ENCODE results near the gene ZNF862. TPM values are rescaled to one million over a fixed set of nuclear protein-coding genes. Genes with fewer than 3 reads are reported as not detected.

The ZNF862 gene
- total and polyA plus RNA-seq, 2 donors from 2014 or later, result 5.7 to 29.1 TPM

DNA sequence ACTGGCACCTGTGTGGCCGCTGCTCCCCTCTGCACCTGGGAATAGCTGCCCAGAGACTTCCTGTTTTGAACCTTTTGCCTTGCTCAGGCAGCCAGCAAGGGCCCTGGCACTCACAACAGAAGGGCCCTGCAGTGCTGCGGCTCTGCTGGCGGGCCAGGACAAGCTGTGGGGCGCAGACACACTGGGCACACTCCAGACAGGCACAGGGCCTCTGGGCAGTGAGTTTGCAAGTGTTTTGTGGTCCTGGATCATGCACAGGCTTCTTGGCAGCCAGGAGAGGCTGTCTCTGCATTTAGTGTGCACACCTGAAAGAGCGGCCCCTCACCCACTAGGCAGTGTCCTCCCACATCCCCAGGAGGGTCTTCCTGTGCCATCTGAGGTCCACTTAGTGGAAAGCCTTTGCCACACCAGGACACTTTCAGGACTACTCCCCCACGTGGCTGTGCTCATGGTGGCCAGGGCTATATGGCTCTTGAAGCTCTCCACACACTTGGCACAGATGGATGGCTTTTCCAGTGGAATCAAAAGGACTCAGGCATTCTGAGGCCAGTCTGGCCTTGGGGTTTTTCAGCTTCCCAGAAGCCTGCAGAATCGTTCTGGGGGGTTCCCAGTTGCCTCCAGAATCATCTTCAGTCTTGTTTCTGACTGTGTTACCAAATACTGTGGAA lies 30.6 kb downstream of the ZNF862 start:
- DNase-seq (peak in 1 of 5 donors; percentile 25), FAIRE-seq (no peak)
- TF ChIP-seq, protein P1, sequence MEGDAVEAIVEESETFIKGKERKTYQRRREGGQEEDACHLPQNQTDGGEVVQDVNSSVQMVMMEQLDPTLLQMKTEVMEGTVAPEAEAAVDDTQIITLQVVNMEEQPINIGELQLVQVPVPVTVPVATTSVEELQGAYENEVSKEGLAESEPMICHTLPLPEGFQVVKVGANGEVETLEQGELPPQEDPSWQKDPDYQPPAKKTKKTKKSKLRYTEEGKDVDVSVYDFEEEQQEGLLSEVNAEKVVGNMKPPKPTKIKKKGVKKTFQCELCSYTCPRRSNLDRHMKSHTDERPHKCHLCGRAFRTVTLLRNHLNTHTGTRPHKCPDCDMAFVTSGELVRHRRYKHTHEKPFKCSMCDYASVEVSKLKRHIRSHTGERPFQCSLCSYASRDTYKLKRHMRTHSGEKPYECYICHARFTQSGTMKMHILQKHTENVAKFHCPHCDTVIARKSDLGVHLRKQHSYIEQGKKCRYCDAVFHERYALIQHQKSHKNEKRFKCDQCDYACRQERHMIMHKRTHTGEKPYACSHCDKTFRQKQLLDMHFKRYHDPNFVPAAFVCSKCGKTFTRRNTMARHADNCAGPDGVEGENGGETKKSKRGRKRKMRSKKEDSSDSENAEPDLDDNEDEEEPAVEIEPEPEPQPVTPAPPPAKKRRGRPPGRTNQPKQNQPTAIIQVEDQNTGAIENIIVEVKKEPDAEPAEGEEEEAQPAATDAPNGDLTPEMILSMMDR (IDR thresholded peaks at IDR 0.05; ENCODE audit: borderline replicate concordance, extremely low read depth, insufficient read depth), result no peak
- H3K4me1 ChIP-seq (ENCODE audit: control insufficient read depth in 2 of 3, insufficient read depth in 2 of 3, low read depth in 1 of 3, low read length in 3 of 3), result peaks cover 0 to 7% (median 0%) of the 10 kb centered on the region in 3 donors
- peaks cover 0 to 4% (median 3%) of the 10 kb centered on the region in 3 donors for H3K36me3 ChIP-seq (ENCODE audit: control insufficient read depth in 2 of 3, insufficient read depth in 3 of 3, low read length in 3 of 3)
- H3K27me3 ChIP-seq (ENCODE audit: control insufficient read depth, insufficient read depth, low read length), result no peaks in the 10 kb centered on the region
- intact Hi-C loops (cut with DNase I), result no loop called here
- no peak overlapping the region for H3K4me3 ChIP-seq (ENCODE audit: low read length in 3 of 3)
- H3K9me3 ChIP-seq (ENCODE audit: control insufficient read depth in 2 of 3, insufficient read depth in 1 of 3, low read length in 3 of 3), result no peaks in the 10 kb centered on the region
- H3K27ac ChIP-seq (ENCODE audit: low read depth in 2 of 2, low read length in 2 of 2), result no peak overlapping the region
- no peak overlapping the region for H3K9ac ChIP-seq (ENCODE audit: low read length in 3 of 3)

DNA sequence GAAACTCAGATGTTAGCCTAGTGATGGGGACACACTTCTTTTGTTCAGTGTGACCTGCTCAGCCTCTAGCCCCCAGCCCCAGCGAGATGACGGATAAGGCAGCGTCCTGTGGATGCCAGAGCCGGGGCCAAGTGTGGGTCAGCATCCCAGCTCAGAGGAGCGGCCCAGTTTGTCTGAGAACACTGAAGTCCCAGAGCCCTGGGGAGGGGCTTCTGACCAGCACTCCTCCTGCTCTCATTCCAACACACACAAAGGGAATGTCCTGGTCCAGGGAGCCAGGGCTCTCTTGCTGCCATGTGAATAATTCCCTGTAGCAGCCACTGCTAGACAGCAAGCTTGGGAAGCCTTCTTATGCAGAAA lies 31.1 kb downstream of the ZNF862 start:
- intact Hi-C loops (cut with DNase I), result no loop called here
- H3K9me3 ChIP-seq (ENCODE audit: control insufficient read depth in 2 of 3, insufficient read depth in 1 of 3, low read length in 3 of 3), result no peaks in the 10 kb centered on the region
- H3K27me3 ChIP-seq (ENCODE audit: control insufficient read depth, insufficient read depth, low read length), result no peaks in the 10 kb centered on the region
- H3K9ac ChIP-seq (ENCODE audit: low read length in 3 of 3), result no peak overlapping the region
- peaks cover 0 to 9% (median 0%) of the 10 kb centered on the region in 3 donors for H3K4me1 ChIP-seq (ENCODE audit: control insufficient read depth in 2 of 3, insufficient read depth in 2 of 3, low read depth in 1 of 3, low read length in 3 of 3)
- no peak overlapping the region for H3K4me3 ChIP-seq (ENCODE audit: low read length in 3 of 3)
- TF ChIP-seq, protein P1 (IDR thresholded peaks at IDR 0.05; ENCODE audit: borderline replicate concordance, extremely low read depth, insufficient read depth), result no peak
- H3K27ac ChIP-seq (ENCODE audit: low read depth in 2 of 2, low read length in 2 of 2), result no peak overlapping the region
- H3K36me3 ChIP-seq (ENCODE audit: control insufficient read depth in 2 of 3, insufficient read depth in 3 of 3, low read length in 3 of 3), result peaks cover 0 to 4% (median 3%) of the 10 kb centered on the region in 3 donors
- FAIRE-seq (no peak), DNase-seq (peak in 1 of 5 donors; percentile 15)

DNA sequence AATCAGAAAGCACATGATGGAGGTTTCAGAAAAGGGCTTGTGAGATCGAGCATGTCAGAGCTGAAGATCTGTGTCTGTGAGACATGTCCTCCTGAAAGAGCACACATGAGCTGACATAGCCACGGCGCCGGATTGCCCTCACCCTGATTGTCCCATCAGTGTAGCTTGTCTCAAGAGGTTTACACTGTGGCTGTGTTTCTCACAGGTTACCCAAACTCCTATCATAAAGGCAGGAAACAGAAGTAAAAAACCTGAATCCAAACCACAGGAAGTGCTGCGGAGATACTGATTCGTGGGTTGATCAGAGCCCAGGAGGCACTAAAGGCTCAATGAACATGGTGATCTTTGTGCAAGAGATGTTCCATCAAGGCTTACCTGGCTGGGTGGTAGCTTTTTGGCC lies 31.7 kb downstream of the ZNF862 start:
- peaks cover 0 to 4% (median 2%) of the 10 kb centered on the region in 3 donors for H3K36me3 ChIP-seq (ENCODE audit: control insufficient read depth in 2 of 3, insufficient read depth in 3 of 3, low read length in 3 of 3)
- no peak overlapping the region for H3K27ac ChIP-seq (ENCODE audit: low read depth in 2 of 2, low read length in 2 of 2)
- no peaks in the 10 kb centered on the region for H3K9me3 ChIP-seq (ENCODE audit: control insufficient read depth in 2 of 3, insufficient read depth in 1 of 3, low read length in 3 of 3)
- no peak overlapping the region for H3K9ac ChIP-seq (ENCODE audit: low read length in 3 of 3)
- TF ChIP-seq, protein P1 (IDR thresholded peaks at IDR 0.05; ENCODE audit: borderline replicate concordance, extremely low read depth, insufficient read depth), result no peak
- no peak for FAIRE-seq
- H3K27me3 ChIP-seq (ENCODE audit: control insufficient read depth, insufficient read depth, low read length), result no peaks in the 10 kb centered on the region
- intact Hi-C loops (cut with DNase I), result no loop called here
- H3K4me3 ChIP-seq (ENCODE audit: low read length in 3 of 3), result no peak overlapping the region
- DNase-seq, result peak in 1 of 5 donors; percentile 13
- peaks cover 0 to 10% (median 1%) of the 10 kb centered on the region in 3 donors for H3K4me1 ChIP-seq (ENCODE audit: control insufficient read depth in 2 of 3, insufficient read depth in 2 of 3, low read depth in 1 of 3, low read length in 3 of 3)

Measured in kidney (tissue), 14 donors.